B cell (primary cell): ENCODE results near the gene GOLGB1. TPM values are rescaled to one million over a fixed set of nuclear protein-coding genes. Genes with fewer than 3 reads are reported as not detected.

Source experiments
- ATAC-seq: fragments of 200-7000 bp; cut with Tn5 transposase; one replicate; pipeline ENCODE4 v1.10.0; 2021; ENCODE audit warnings: low read depth, mild to moderate bottlenecking, moderate number of reproducible peaks, moderate library complexity
- CTCF ChIA-PET: fragments of 350-600 bp; sonication (Branson Sonifier 250); formaldehyde crosslinking; loops from one replicate; lab custom pipeline; 2021; ENCODE audit warnings: antibody characterized with exemption, inconsistent platforms; lab: Charles Lee
- POLR2A ChIA-PET: fragments of 350-600 bp; sonication (Branson Sonifier 250); formaldehyde crosslinking; loops from one replicate; lab custom pipeline; 2021; ENCODE audit warnings: antibody characterized with exemption; lab: Charles Lee
- DNase-seq: peaks from one replicate; pipeline ENCODE4 v3.0.0; 2013
- H2AFZ ChIP-seq: 2 replicates; pipeline ENCODE4 v1.6.1; 2012; ENCODE audit warnings: mild to moderate bottlenecking, low read depth, low read length; ENCODE audit not compliant: insufficient read depth, poor library complexity, severe bottlenecking
- H3K27ac ChIP-seq, 2 donors: 1 replicate in 1 of 2; 2 replicates in 1 of 2; pipeline ENCODE4 v1.5.1; 2012 to 2013; ENCODE audit warnings: low read length in 2 of 2, mild to moderate bottlenecking in 2 of 2, moderate library complexity in 1 of 2
- H3K27me3 ChIP-seq, 4 experiments: fragments of 200-600 bp in 1 of 4; sonication (generic) in 1 of 4; replicated peaks in 1 of 4; 1 replicate in 2 of 4; 2 replicates in 2 of 4; pipeline versions ENCODE4 v1.6.1 to v1.7.0; 2013 to 2016; ENCODE audit warnings: low read length in 3 of 4, mild to moderate bottlenecking in 2 of 4, mixed read lengths in 1 of 4, moderate library complexity in 1 of 4; ENCODE audit not compliant: insufficient read depth in 4 of 4, control insufficient read depth in 3 of 4; ENCODE audit errors: control extremely low read depth in 1 of 4
- H3K36me3 ChIP-seq, 2 experiments: replicated peaks in 1 of 2; 1 replicate in 1 of 2; 2 replicates in 1 of 2; pipeline versions ENCODE4 v1.6.1 to v1.7.1; 2013; ENCODE audit warnings: low read length in 1 of 2; ENCODE audit not compliant: insufficient read depth in 2 of 2, control insufficient read depth in 1 of 2; ENCODE audit errors: control extremely low read depth in 1 of 2, extremely low read depth in 1 of 2
- H3K4me1 ChIP-seq, 2 donors: fragments of 200-600 bp in 1 of 2; sonication (generic) in 1 of 2; 1 replicate in 1 of 2; 2 replicates in 1 of 2; pipeline versions ENCODE4 v1.5.1 to v1.6.1; 2013 to 2017; ENCODE audit warnings: low read length in 2 of 2; ENCODE audit not compliant: control insufficient read depth in 2 of 2, insufficient read depth in 2 of 2
- H3K4me2 ChIP-seq: replicated peaks from 2 replicates; pipeline ENCODE3; 2012; ENCODE audit warnings: mild to moderate bottlenecking, low read depth, low read length; ENCODE audit not compliant: poor library complexity, severe bottlenecking
- H3K4me3 ChIP-seq, 5 experiments: fragments of 200-600 bp in 1 of 5; sonication (generic) in 1 of 5; 1 replicate in 3 of 5; 2 replicates in 2 of 5; pipeline versions ENCODE4 v1.5.1 to v1.7.0; 2011 to 2016; ENCODE audit warnings: low read length in 4 of 5, mild to moderate bottlenecking in 4 of 5, low read depth in 2 of 5, control low read depth in 1 of 5, moderate library complexity in 1 of 5; ENCODE audit not compliant: insufficient read depth in 1 of 5; ENCODE audit errors: control extremely low read depth in 1 of 5, extremely low read depth in 1 of 5
- H3K79me2 ChIP-seq: fragments of 200-600 bp; sonication (generic); one replicate; pipeline ENCODE4 v1.6.0; 2016; ENCODE audit warnings: low read length; ENCODE audit not compliant: control insufficient read depth, insufficient read depth
- H3K9ac ChIP-seq: fragments of 200-600 bp; sonication (generic); 2 replicates; pipeline ENCODE4 v1.6.1; 2017; ENCODE audit warnings: mild to moderate bottlenecking, low read length, moderate library complexity
- H3K9me3 ChIP-seq, 3 donors: one replicate each; pipeline versions ENCODE4 v1.6.1 to v1.7.1; 2013; ENCODE audit warnings: low read length in 2 of 3; ENCODE audit not compliant: control insufficient read depth in 2 of 3, insufficient read depth in 1 of 3; ENCODE audit errors: control extremely low read depth in 1 of 3
- H4K20me1 ChIP-seq: 2 replicates; pipeline ENCODE4 v1.6.0; 2012; ENCODE audit warnings: mild to moderate bottlenecking, low read length; ENCODE audit not compliant: insufficient read depth, control insufficient read depth, poor library complexity, severe bottlenecking
- H3K27ac Mint-ChIP-seq: one replicate; pipeline ENCODE4 v1.8.0; 2021; ENCODE audit warnings: mixed read lengths
- H3K27me3 Mint-ChIP-seq: one replicate; pipeline ENCODE4 v1.8.0; 2021; ENCODE audit warnings: mixed read lengths
- H3K4me1 Mint-ChIP-seq: one replicate; pipeline ENCODE4 v1.8.0; 2021; ENCODE audit warnings: mixed read lengths
- H3K4me3 Mint-ChIP-seq: one replicate; pipeline ENCODE4 v1.8.0; 2021; ENCODE audit warnings: mixed read lengths
- H3K9me3 Mint-ChIP-seq: one replicate; pipeline ENCODE4 v1.8.0; 2022; ENCODE audit warnings: mixed read lengths; ENCODE audit not compliant: insufficient read depth
- EZH2 ChIP-seq: IDR thresholded peaks from 2 replicates; pipeline ENCODE4 v1.6.1; 2012; ENCODE audit warnings: borderline replicate concordance, low read depth, mild to moderate bottlenecking, moderate library complexity, low read length; ENCODE audit not compliant: insufficient read depth, poor library complexity, severe bottlenecking
- WGBS: methylation state at CpG from one replicate; pipeline ENCODE4 v1.1.5; 2013; ENCODE audit warnings: missing lambda C conversion rate; ENCODE audit not compliant: insufficient coverage; 5-methylcytosine and 5-hydroxymethylcytosine counted together
- intact Hi-C: fragments of 100-400 bp; cut with micrococcal nuclease; formaldehyde crosslinking; loops from one replicate; pipeline ENCODE4 v1.10.0; 2022
- polyA plus RNA-seq: library from polyadenylated mRNA; depleted of rRNA; stranded (reverse); fragments of >200 nt; gene quantifications from 2 replicates; pipeline ENCODE4 v1.2.3, GENCODE V29; 2012
- total RNA-seq, 2 donors: library from RNA; stranded (reverse); fragments of 120-200 nt in 1 of 2; gene quantifications; 1 replicate in 1 of 2; 2 replicates in 1 of 2; pipeline versions ENCODE4 v1.2.3 to v1.2.4, GENCODE V29; 2013 to 2022
- TF ChIP-seq, protein P1 (sequence below): fragments of 200-600 bp; IDR thresholded peaks from one replicate; pipeline ENCODE4 v1.8.0; 2022; ENCODE audit warnings: antibody characterized with exemption, mild to moderate bottlenecking

GOLGB1 gene
- total and polyA plus RNA-seq, 2 donors (not counting 1 experiment from before 2014, with no cell fraction given) = 6.2 to 58.7 TPM

- TF ChIP-seq, protein P1, sequence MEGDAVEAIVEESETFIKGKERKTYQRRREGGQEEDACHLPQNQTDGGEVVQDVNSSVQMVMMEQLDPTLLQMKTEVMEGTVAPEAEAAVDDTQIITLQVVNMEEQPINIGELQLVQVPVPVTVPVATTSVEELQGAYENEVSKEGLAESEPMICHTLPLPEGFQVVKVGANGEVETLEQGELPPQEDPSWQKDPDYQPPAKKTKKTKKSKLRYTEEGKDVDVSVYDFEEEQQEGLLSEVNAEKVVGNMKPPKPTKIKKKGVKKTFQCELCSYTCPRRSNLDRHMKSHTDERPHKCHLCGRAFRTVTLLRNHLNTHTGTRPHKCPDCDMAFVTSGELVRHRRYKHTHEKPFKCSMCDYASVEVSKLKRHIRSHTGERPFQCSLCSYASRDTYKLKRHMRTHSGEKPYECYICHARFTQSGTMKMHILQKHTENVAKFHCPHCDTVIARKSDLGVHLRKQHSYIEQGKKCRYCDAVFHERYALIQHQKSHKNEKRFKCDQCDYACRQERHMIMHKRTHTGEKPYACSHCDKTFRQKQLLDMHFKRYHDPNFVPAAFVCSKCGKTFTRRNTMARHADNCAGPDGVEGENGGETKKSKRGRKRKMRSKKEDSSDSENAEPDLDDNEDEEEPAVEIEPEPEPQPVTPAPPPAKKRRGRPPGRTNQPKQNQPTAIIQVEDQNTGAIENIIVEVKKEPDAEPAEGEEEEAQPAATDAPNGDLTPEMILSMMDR = no peak
- CTCF ChIA-PET = interaction anchor here (1.4 kb wide), 1 partner anchor 9 kb away, joined by 3 read pairs; no protein-coding TSS in a partner anchor
- peaks cover 0 to 4% of the 10 kb centered on the region in 2 donors for H3K4me1 ChIP-seq
- intact Hi-C loops = no loop called here
- Mint-ChIP-seq H3K4me3 (no peak overlapping the region), H3K9me3 (no peaks in the 10 kb centered on the region), H3K27ac (no peak overlapping the region), H3K27me3 (no peaks in the 10 kb centered on the region), H3K4me1 (peaks cover 6% of the 10 kb centered on the region)
- ATAC-seq = no peak
- H3K79me2 ChIP-seq = no peaks in the 10 kb centered on the region
- H3K27me3 ChIP-seq = no peaks in the 10 kb centered on the region
- no peaks in the 10 kb centered on the region for H4K20me1 ChIP-seq
- DNase-seq = no peak
- no peaks in the 10 kb centered on the region for H3K9me3 ChIP-seq
- H3K4me3 ChIP-seq = no peak overlapping the region
- H3K36me3 ChIP-seq = peaks cover 0 to 38% of the 10 kb centered on the region in 2 experiments
- H3K4me2 ChIP-seq = no peak overlapping the region
- H3K27ac ChIP-seq = peak overlapping the region in 1 of 2 donors; percentile 42
- no CpG with 5 or more reads among the region's 1 CpG for WGBS
- POLR2A ChIA-PET = no interaction called here
- no peak overlapping the region for H2AFZ ChIP-seq
- no peak overlapping the region for H3K9ac ChIP-seq
These were observed 19.7 kb upstream of the GOLGB1 start for GRCh38 chr3:121769246-121769645.

- Histone ChIP-seq H3K9ac (no peak overlapping the region), H3K79me2 (no peaks in the 10 kb centered on the region), H3K27ac (peak overlapping the region in 1 of 2 donors; percentile 42), H3K27me3 (no peaks in the 10 kb centered on the region), H3K4me3 (no peak overlapping the region), H2AFZ (no peak overlapping the region), H4K20me1 (no peaks in the 10 kb centered on the region), H3K4me1 (peaks cover 0 to 4% of the 10 kb centered on the region in 2 donors), H3K9me3 (no peaks in the 10 kb centered on the region), H3K4me2 (no peak overlapping the region), H3K36me3 (peaks cover 0 to 33% of the 10 kb centered on the region in 2 experiments)
- intact Hi-C loops = no loop called here
- WGBS = 100% methylated on average over 1 of the region's 2 CpGs
- Mint-ChIP-seq H3K4me3 (no peak overlapping the region), H3K9me3 (no peaks in the 10 kb centered on the region), H3K4me1 (peaks cover 6% of the 10 kb centered on the region), H3K27ac (peak overlapping the region; percentile 32), H3K27me3 (no peaks in the 10 kb centered on the region)
- DNase-seq = peak; percentile 56
- ChIA-PET CTCF (interaction anchor here (1.4 kb wide), 1 partner anchor 9 kb away, joined by 3 read pairs; no protein-coding TSS in a partner anchor), POLR2A (interaction anchor here (0.7 kb wide), 1 partner anchor 222 kb away, joined by 4 read pairs; no protein-coding TSS in a partner anchor)
- ATAC-seq = peak; percentile 76
- no peak for TF ChIP-seq EZH2
- TF ChIP-seq, protein P1 = no peak
These were observed 18.9 kb upstream of the GOLGB1 start for GRCh38 chr3:121768452-121768851.
